Fibroblast of lung (primary cell): ENCODE data around the gene DGKA. TPM values are rescaled to one million over a fixed set of nuclear protein-coding genes. Genes with fewer than 3 reads are reported as not detected.
"Not testable (repeated sequence)": the region's sequence is repeated elsewhere in the genome, so short reads cannot be mapped to it uniquely, and the experiment has no call there.

Experiments
- DNase-seq, 2 donors: peaks; one replicate each; pipeline versions ENCODE4 v3.0.0 to v3.0.0-alpha.2; 2010; ENCODE audit warnings: low read depth in 2 of 2
- H2AFZ ChIP-seq: 2 replicates; pipeline ENCODE4 v1.5.1; 2012; ENCODE audit warnings: low read length, control low read depth, inconsistent platforms
- H3K27ac ChIP-seq: 2 replicates; pipeline ENCODE4 v1.5.1; 2011; ENCODE audit warnings: low read length, control low read depth; ENCODE audit not compliant: insufficient read depth
- H3K27me3 ChIP-seq: 2 replicates; pipeline ENCODE4 v1.5.1; 2011; ENCODE audit warnings: mild to moderate bottlenecking, low read length; ENCODE audit not compliant: control insufficient read depth, insufficient read depth
- H3K36me3 ChIP-seq: 2 replicates; pipeline ENCODE4 v1.5.1; 2011; ENCODE audit warnings: low read length; ENCODE audit not compliant: control insufficient read depth, insufficient read depth
- H3K4me1 ChIP-seq: 2 replicates; pipeline ENCODE4 v1.5.1; 2011; ENCODE audit warnings: low read length; ENCODE audit not compliant: control insufficient read depth, insufficient read depth; ENCODE audit errors: extremely low read depth
- H3K4me2 ChIP-seq: 2 replicates; pipeline ENCODE4 v1.5.1; 2011; ENCODE audit warnings: low read length, control low read depth; ENCODE audit not compliant: insufficient read depth; ENCODE audit errors: extremely low read depth
- H3K4me3 ChIP-seq, 4 experiments: fragments of 200-600 bp in 1 of 4; sonication (generic) in 1 of 4; replicated peaks in 1 of 4; 2 replicates each; pipeline ENCODE4 v1.5.1; 2011 to 2016; ENCODE audit warnings: low read length in 4 of 4, low read depth in 3 of 4, mild to moderate bottlenecking in 3 of 4, control low read depth in 2 of 4, inconsistent platforms in 1 of 4, mixed read lengths in 1 of 4; ENCODE audit not compliant: insufficient read depth in 1 of 4; ENCODE audit errors: control extremely low read depth in 1 of 4
- H3K79me2 ChIP-seq: 2 replicates; pipeline ENCODE4 v1.5.1; 2012; ENCODE audit warnings: mild to moderate bottlenecking, low read length, inconsistent platforms; ENCODE audit not compliant: control insufficient read depth, insufficient read depth
- H3K9ac ChIP-seq: 2 replicates; pipeline ENCODE4 v1.5.1; 2011; ENCODE audit warnings: mild to moderate bottlenecking, low read length, control low read depth; ENCODE audit not compliant: insufficient read depth
- H3K9me3 ChIP-seq: 2 replicates; pipeline ENCODE4 v1.5.1; 2012; ENCODE audit warnings: low read depth, low read length; ENCODE audit not compliant: control insufficient read depth, insufficient read depth
- H4K20me1 ChIP-seq: 2 replicates; pipeline ENCODE4 v1.5.1; 2011; ENCODE audit warnings: low read length; ENCODE audit not compliant: control insufficient read depth, insufficient read depth; ENCODE audit errors: extremely low read depth
- CTCF ChIP-seq, 2 donors: IDR thresholded peaks in 1 of 2; conservative IDR thresholded peaks in 1 of 2; 1 replicate in 1 of 2; 2 replicates in 1 of 2; pipeline ENCODE4 v1.5.1; 2011 to 2012; ENCODE audit warnings: low read length in 2 of 2, control low read depth in 1 of 2, inconsistent platforms in 1 of 2, low read depth in 1 of 2, mild to moderate bottlenecking in 1 of 2
- EZH2 ChIP-seq: IDR thresholded peaks from 2 replicates; pipeline ENCODE4 v1.5.1; 2012; ENCODE audit warnings: low read length, control low read depth, mild to moderate bottlenecking; ENCODE audit errors: missing control alignments
- polyA plus RNA-seq, 2 donors: library from polyadenylated mRNA; depleted of rRNA in 1 of 2; stranded (reverse) in 1 of 2; unstranded in 1 of 2; fragments of >200 nt; gene quantifications; 2 replicates each; pipeline ENCODE4 v1.2.1, GENCODE V29; 2011 to 2012; ENCODE audit warnings: missing spikeins in 1 of 2
- total RNA-seq: library from RNA; depleted of rRNA; stranded (reverse); fragments of >200 nt; gene quantifications from 2 replicates; pipeline ENCODE4 v1.2.1, GENCODE V29; 2014

Gene DGKA
- total and polyA plus RNA-seq, 2 donors (not counting 1 experiment from before 2014, with no cell fraction given): 44.7 to 51.9 TPM

GRCh38 chr12:55983232-55983842 lies 52.4 kb downstream of the DGKA start:
- H3K9ac ChIP-seq: no peak overlapping the region
- H3K27ac ChIP-seq: no peak overlapping the region
- no peaks in the 10 kb centered on the region for H4K20me1 ChIP-seq
- no peaks in the 10 kb centered on the region for H3K4me1 ChIP-seq
- no peak overlapping the region for H3K4me3 ChIP-seq
- H3K27me3 ChIP-seq: no peaks in the 10 kb centered on the region
- H3K9me3 ChIP-seq: no peaks in the 10 kb centered on the region
- TF ChIP-seq EZH2 (no peak), CTCF (conservative IDR thresholded peaks at IDR 0.05 in 1 of 2, IDR thresholded peaks at IDR 0.05 in 1 of 2; ENCODE audit: low read depth in 1 of 2, low read length in 2 of 2) (no peak)
- no peak overlapping the region for H2AFZ ChIP-seq
- peaks cover 15% of the 10 kb centered on the region for H3K79me2 ChIP-seq
- peaks cover 10% of the 10 kb centered on the region for H3K36me3 ChIP-seq
- no peak overlapping the region for H3K4me2 ChIP-seq
- no peak for DNase-seq

GRCh38 chr12:55984861-55985260 lies 53.9 kb downstream of the DGKA start:
- Histone ChIP-seq H3K36me3 (peaks cover 12% of the 10 kb centered on the region), H3K9ac (no peak overlapping the region), H3K4me3 (no peak overlapping the region), H3K9me3 (no peaks in the 10 kb centered on the region), H2AFZ (no peak overlapping the region), H3K4me1 (no peaks in the 10 kb centered on the region), H3K27me3 (no peaks in the 10 kb centered on the region), H3K27ac (no peak overlapping the region), H3K4me2 (no peak overlapping the region), H3K79me2 (peaks cover 6% of the 10 kb centered on the region), H4K20me1 (no peaks in the 10 kb centered on the region)
- DNase-seq: no peak
- no peak for TF ChIP-seq EZH2
- TF ChIP-seq CTCF (conservative IDR thresholded peaks at IDR 0.05 in 1 of 2, IDR thresholded peaks at IDR 0.05 in 1 of 2; ENCODE audit: low read depth in 1 of 2, low read length in 2 of 2): no peak

GRCh38 chr12:55985341-55985740 lies 54.4 kb downstream of the DGKA start:
- TF ChIP-seq CTCF (conservative IDR thresholded peaks at IDR 0.05 in 1 of 2, IDR thresholded peaks at IDR 0.05 in 1 of 2; ENCODE audit: low read depth in 1 of 2, low read length in 2 of 2): no peak
- no peak for TF ChIP-seq EZH2

GRCh38 chr12:55985976-55986375 lies 55.0 kb downstream of the DGKA start:
- not testable (repeated sequence) for DNase-seq, H4K20me1 ChIP-seq, H3K4me3 ChIP-seq, H3K27me3 ChIP-seq, H2AFZ ChIP-seq, H3K9me3 ChIP-seq, H3K4me1 ChIP-seq, H3K27ac ChIP-seq, H3K4me2 ChIP-seq, H3K9ac ChIP-seq, H3K79me2 ChIP-seq
- H3K36me3 ChIP-seq: peaks cover 15% of the 10 kb centered on the region

More at GRCh38 chr12:55985341-55985740, 54.4 kb downstream of the DGKA start:
- H3K27me3 ChIP-seq: no peaks in the 10 kb centered on the region
- H3K36me3 ChIP-seq: peaks cover 13% of the 10 kb centered on the region
- H3K4me1 ChIP-seq: no peaks in the 10 kb centered on the region
- peaks cover 6% of the 10 kb centered on the region for H3K79me2 ChIP-seq
- H3K4me3 ChIP-seq: no peak overlapping the region
- H3K4me2 ChIP-seq: no peak overlapping the region
- H2AFZ ChIP-seq: no peak overlapping the region
- H3K9me3 ChIP-seq: no peaks in the 10 kb centered on the region
- DNase-seq: no peak
- H3K27ac ChIP-seq: no peak overlapping the region
- no peak overlapping the region for H3K9ac ChIP-seq
- H4K20me1 ChIP-seq: no peaks in the 10 kb centered on the region
